ENCODE data around the gene AHI1. TPM values are rescaled to one million over a fixed set of nuclear protein-coding genes. Genes with fewer than 3 reads are reported as not detected.

AHI1 gene
- total RNA-seq, 1 donor from 2014 or later = 33.5 TPM

DNA sequence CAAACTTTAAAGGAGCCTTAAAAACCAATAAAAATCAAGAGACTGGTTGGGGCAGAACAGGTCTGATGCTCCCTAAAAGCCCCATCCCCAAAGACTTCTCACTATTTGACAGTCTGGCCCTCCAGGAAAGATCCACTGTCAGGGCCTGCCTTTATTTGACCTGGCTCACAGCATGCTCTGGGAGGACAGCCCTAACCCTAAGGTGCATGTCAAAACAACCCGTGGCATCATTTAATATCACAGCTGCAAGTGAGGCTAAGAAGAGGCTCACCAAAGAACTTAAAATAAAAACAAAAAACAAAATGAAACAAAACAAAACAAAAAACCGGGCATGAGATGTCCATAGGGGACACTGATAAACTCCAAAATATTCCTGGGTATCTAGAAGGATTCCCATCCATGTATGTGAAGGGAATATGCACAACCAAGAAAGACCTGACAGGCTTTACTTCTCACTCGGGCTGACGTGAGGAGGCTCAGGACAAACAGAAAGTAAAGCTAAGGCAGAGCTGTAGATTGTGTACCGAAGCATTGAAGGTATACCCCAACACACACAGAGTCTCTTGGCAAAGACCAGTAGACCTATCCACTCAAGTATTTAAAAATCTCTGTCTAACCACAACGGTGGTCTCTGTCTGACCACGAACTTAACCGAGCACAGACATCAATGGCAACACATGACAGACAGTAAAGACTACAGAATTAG lies 57.3 kb downstream of the AHI1 start:
- TF ChIP-seq, protein P1, sequence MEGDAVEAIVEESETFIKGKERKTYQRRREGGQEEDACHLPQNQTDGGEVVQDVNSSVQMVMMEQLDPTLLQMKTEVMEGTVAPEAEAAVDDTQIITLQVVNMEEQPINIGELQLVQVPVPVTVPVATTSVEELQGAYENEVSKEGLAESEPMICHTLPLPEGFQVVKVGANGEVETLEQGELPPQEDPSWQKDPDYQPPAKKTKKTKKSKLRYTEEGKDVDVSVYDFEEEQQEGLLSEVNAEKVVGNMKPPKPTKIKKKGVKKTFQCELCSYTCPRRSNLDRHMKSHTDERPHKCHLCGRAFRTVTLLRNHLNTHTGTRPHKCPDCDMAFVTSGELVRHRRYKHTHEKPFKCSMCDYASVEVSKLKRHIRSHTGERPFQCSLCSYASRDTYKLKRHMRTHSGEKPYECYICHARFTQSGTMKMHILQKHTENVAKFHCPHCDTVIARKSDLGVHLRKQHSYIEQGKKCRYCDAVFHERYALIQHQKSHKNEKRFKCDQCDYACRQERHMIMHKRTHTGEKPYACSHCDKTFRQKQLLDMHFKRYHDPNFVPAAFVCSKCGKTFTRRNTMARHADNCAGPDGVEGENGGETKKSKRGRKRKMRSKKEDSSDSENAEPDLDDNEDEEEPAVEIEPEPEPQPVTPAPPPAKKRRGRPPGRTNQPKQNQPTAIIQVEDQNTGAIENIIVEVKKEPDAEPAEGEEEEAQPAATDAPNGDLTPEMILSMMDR (IDR thresholded peaks at IDR 0.05) = no peak
- no peak for DNase-seq (ENCODE audit: extremely low spot score, unreplicated experiment)

DNA sequence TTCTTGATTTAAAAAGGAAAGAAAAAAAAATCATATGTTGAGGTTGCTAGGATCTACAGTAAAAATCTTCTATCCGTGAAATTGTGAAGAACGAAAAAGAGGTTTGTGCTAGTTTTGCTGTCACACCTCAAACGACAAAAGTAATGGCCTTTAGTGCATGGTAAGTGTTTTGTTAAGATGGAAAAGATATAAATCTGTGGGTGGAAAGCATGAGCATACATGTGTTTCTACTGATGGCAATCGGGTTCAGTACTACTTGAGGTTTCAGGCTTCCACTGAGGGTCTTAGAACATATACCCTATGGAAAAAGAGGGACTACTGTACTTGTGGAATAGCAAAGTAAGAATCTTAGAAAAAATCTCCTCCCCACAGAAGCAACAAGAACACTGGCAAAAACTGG lies 58.0 kb downstream of the AHI1 start:
- DNase-seq (ENCODE audit: extremely low spot score, unreplicated experiment) = no peak
- H3K27me3 Mint-ChIP-seq (ENCODE audit: unreplicated experiment) = no peaks in the 10 kb centered on the region
- TF ChIP-seq, protein P1 (IDR thresholded peaks at IDR 0.05) = no peak
- peaks cover 26% of the 10 kb centered on the region for H3K36me3 Mint-ChIP-seq (ENCODE audit: unreplicated experiment)
- H3K27ac Mint-ChIP-seq (ENCODE audit: unreplicated experiment) = no peak overlapping the region
- H3K4me3 Mint-ChIP-seq (ENCODE audit: unreplicated experiment) = no peak overlapping the region
- H3K4me1 Mint-ChIP-seq (ENCODE audit: unreplicated experiment) = no peaks in the 10 kb centered on the region
- H3K9me3 Mint-ChIP-seq (ENCODE audit: unreplicated experiment) = peaks cover 3% of the 10 kb centered on the region

More for the DNA sequence above, 57.3 kb downstream of the AHI1 start:
- Mint-ChIP-seq H3K4me3 (ENCODE audit: unreplicated experiment) (no peak overlapping the region), H3K27ac (ENCODE audit: unreplicated experiment) (no peak overlapping the region), H3K27me3 (ENCODE audit: unreplicated experiment) (no peaks in the 10 kb centered on the region), H3K4me1 (ENCODE audit: unreplicated experiment) (no peaks in the 10 kb centered on the region), H3K9me3 (ENCODE audit: unreplicated experiment) (no peaks in the 10 kb centered on the region), H3K36me3 (ENCODE audit: unreplicated experiment) (peaks cover 28% of the 10 kb centered on the region)

DNA sequence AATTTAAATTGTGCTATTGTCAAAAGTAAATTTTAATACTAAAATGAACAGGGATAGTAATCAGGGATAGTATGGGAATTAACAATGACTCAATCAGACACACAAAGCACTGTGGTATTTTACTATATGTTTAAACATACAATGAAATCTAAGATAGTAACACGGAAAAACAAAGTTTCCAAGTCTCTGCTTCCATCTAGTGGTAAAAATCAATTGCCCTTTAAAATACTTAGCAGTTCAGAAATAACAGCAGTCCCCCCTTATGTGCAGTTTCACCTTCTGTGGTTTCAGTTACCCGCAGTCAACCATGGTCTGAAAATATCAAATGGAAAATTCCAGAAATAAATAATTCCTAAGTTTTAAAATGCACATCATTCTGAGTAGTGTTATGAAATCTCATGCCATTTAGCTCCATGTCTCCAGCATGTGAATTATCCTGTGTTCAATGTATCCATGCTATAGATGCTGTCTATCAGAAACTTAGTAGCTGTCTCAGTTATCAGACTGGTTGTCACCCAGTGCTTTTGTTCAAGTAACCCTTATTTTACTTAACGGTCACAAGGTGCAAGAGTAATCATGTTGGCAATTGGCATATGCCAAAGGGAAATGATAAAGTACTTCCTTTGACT lies 58.5 kb downstream of the AHI1 start:
- Mint-ChIP-seq H3K36me3 (ENCODE audit: unreplicated experiment) (peaks cover 21% of the 10 kb centered on the region), H3K4me3 (ENCODE audit: unreplicated experiment) (no peak overlapping the region), H3K27ac (ENCODE audit: unreplicated experiment) (no peak overlapping the region), H3K4me1 (ENCODE audit: unreplicated experiment) (no peaks in the 10 kb centered on the region), H3K27me3 (ENCODE audit: unreplicated experiment) (no peaks in the 10 kb centered on the region), H3K9me3 (ENCODE audit: unreplicated experiment) (peaks cover 4% of the 10 kb centered on the region)
- TF ChIP-seq, protein P1 (IDR thresholded peaks at IDR 0.05) = peak; percentile 57
- DNase-seq (ENCODE audit: extremely low spot score, unreplicated experiment) = no peak

DNA sequence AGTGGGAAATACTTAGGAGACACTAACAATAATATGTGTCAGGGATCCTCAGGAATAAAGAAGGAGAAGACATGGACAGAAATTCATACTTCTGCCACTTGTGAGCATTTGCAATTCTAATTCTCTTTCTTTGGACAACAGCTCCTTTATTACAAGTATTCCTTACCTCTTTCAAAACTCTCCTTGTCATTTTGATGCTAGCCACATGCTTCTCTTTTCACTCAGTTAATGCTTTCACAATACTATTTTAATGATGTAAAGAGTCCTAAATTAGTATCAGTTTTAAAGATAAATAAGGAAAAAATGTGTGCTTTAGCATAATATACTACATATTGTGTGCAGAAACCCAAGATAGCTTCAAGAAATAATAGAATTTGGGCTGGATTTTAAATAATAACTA lies 62.5 kb downstream of the AHI1 start:
- Mint-ChIP-seq H3K27me3 (ENCODE audit: unreplicated experiment) (no peaks in the 10 kb centered on the region), H3K9me3 (ENCODE audit: unreplicated experiment) (peaks cover 4% of the 10 kb centered on the region), H3K4me3 (ENCODE audit: unreplicated experiment) (no peak overlapping the region), H3K4me1 (ENCODE audit: unreplicated experiment) (no peaks in the 10 kb centered on the region), H3K27ac (ENCODE audit: unreplicated experiment) (no peak overlapping the region), H3K36me3 (ENCODE audit: unreplicated experiment) (peaks cover 7% of the 10 kb centered on the region)
- no peak for DNase-seq (ENCODE audit: extremely low spot score, unreplicated experiment)
- TF ChIP-seq, protein P1 (IDR thresholded peaks at IDR 0.05) = no peak

DNA sequence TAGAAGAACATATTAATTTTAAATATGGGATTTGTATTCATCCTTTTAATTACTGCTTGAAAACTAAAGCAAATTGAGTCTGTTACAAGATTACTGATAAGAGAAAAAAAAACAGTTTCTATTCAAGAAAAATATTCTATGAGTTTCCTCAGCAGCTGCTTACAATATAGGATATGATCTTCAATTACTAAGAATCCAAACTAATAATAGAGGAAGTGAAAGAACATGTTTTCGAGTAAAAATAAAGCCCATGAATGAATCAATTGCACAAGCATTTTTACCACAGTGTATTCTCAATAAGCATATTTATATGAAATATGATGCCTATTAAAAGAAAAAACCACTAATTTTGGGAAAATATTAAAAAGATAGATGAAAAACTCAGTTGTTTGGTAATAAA lies 63.4 kb downstream of the AHI1 start:
- TF ChIP-seq, protein P1 (IDR thresholded peaks at IDR 0.05) = no peak
- no peak overlapping the region for H3K27ac Mint-ChIP-seq (ENCODE audit: unreplicated experiment)
- H3K4me3 Mint-ChIP-seq (ENCODE audit: unreplicated experiment) = no peak overlapping the region
- DNase-seq (ENCODE audit: extremely low spot score, unreplicated experiment) = no peak
- H3K36me3 Mint-ChIP-seq (ENCODE audit: unreplicated experiment) = peaks cover 10% of the 10 kb centered on the region
- H3K9me3 Mint-ChIP-seq (ENCODE audit: unreplicated experiment) = peaks cover 4% of the 10 kb centered on the region
- no peaks in the 10 kb centered on the region for H3K27me3 Mint-ChIP-seq (ENCODE audit: unreplicated experiment)
- no peaks in the 10 kb centered on the region for H3K4me1 Mint-ChIP-seq (ENCODE audit: unreplicated experiment)

Data from osteocyte (in vitro differentiated cells).